Trophoblast cell (in vitro differentiated cells and primary cell): ENCODE measurements around the gene PEX10.

Experiments used
- DNase-seq, 2 donors: peaks; one replicate each; pipeline ENCODE4 v3.0.0-alpha.2; 2016
- H2AFZ ChIP-seq: 2 replicates; pipeline ENCODE4 v1.6.1; 2013; ENCODE audit warnings: low read length, moderate library complexity, mild to moderate bottlenecking; ENCODE audit not compliant: insufficient read depth, poor library complexity
- H2AK5ac ChIP-seq: 2 replicates; pipeline ENCODE4 v1.6.1; 2013; ENCODE audit warnings: mild to moderate bottlenecking, low read length
- H2BK120ac ChIP-seq: 2 replicates; pipeline ENCODE4 v1.6.1; 2013; ENCODE audit warnings: low read length, mild to moderate bottlenecking, moderate library complexity; ENCODE audit not compliant: insufficient read depth, poor library complexity
- H2BK12ac ChIP-seq: 2 replicates; pipeline ENCODE4 v1.6.1; 2013; ENCODE audit warnings: mild to moderate bottlenecking, low read length, moderate library complexity
- H2BK5ac ChIP-seq: 2 replicates; pipeline ENCODE4 v1.6.1; 2013; ENCODE audit warnings: low read length, low read depth, moderate library complexity, mild to moderate bottlenecking; ENCODE audit not compliant: poor library complexity
- H3K14ac ChIP-seq: 2 replicates; pipeline ENCODE4 v1.6.1; 2013; ENCODE audit warnings: mild to moderate bottlenecking, low read length
- H3K18ac ChIP-seq: 2 replicates; pipeline ENCODE4 v1.6.1; 2013; ENCODE audit warnings: mild to moderate bottlenecking, low read length
- H3K23ac ChIP-seq: 2 replicates; pipeline ENCODE4 v1.6.1; 2013; ENCODE audit warnings: low read length
- H3K27ac ChIP-seq: 2 replicates; pipeline ENCODE4 v1.5.1; 2013; ENCODE audit warnings: low read depth, mild to moderate bottlenecking, inconsistent platforms, low read length, moderate library complexity
- H3K27me3 ChIP-seq: 2 replicates; pipeline ENCODE4 v1.6.1; 2013; ENCODE audit warnings: inconsistent platforms, mild to moderate bottlenecking, low read length, moderate library complexity; ENCODE audit not compliant: insufficient read depth
- H3K36me3 ChIP-seq, 2 experiments: 1 replicate in 1 of 2; 2 replicates in 1 of 2; pipeline ENCODE4 v1.6.1; 2013; ENCODE audit warnings: low read length in 2 of 2, mild to moderate bottlenecking in 2 of 2, moderate library complexity in 1 of 2; ENCODE audit not compliant: insufficient read depth in 2 of 2, control insufficient read depth in 1 of 2
- H3K4ac ChIP-seq: 2 replicates; pipeline ENCODE4 v1.6.1; 2013; ENCODE audit warnings: low read depth, mild to moderate bottlenecking, low read length, moderate library complexity
- H3K4me1 ChIP-seq, 2 experiments: 1 replicate in 1 of 2; 2 replicates in 1 of 2; pipeline ENCODE4 v1.6.1; 2013; ENCODE audit warnings: low read length in 2 of 2, mild to moderate bottlenecking in 2 of 2, moderate library complexity in 1 of 2; ENCODE audit not compliant: insufficient read depth in 2 of 2, control insufficient read depth in 1 of 2
- H3K4me2 ChIP-seq: 2 replicates; pipeline ENCODE4 v1.6.1; 2013; ENCODE audit warnings: inconsistent platforms, mild to moderate bottlenecking, low read length, moderate library complexity
- H3K4me3 ChIP-seq: 2 replicates; pipeline ENCODE4 v1.5.1; 2013; ENCODE audit warnings: mild to moderate bottlenecking, low read depth, low read length, inconsistent platforms
- H3K79me1 ChIP-seq: one replicate; pipeline ENCODE4 v1.6.1; 2013; ENCODE audit warnings: low read length
- H3K79me2 ChIP-seq: 2 replicates; pipeline ENCODE4 v1.6.1; 2013; ENCODE audit warnings: low read length, mild to moderate bottlenecking; ENCODE audit not compliant: control insufficient read depth, insufficient read depth, poor library complexity
- H3K9ac ChIP-seq: 2 replicates; pipeline ENCODE4 v1.6.1; 2013; ENCODE audit warnings: mild to moderate bottlenecking, low read length
- H3K9me3 ChIP-seq: 2 replicates; pipeline ENCODE4 v1.6.1; 2013; ENCODE audit warnings: low read depth, mild to moderate bottlenecking, control low read depth, inconsistent platforms, low read length; ENCODE audit not compliant: insufficient read depth
- H4K12ac ChIP-seq: 2 replicates; pipeline ENCODE4 v1.6.1; 2013; ENCODE audit warnings: low read depth, mild to moderate bottlenecking, low read length, moderate library complexity
- H4K8ac ChIP-seq: 2 replicates; pipeline ENCODE4 v1.6.1; 2013; ENCODE audit warnings: low read depth, mild to moderate bottlenecking, low read length, moderate library complexity
- H4K91ac ChIP-seq: one replicate; pipeline ENCODE4 v1.6.1; 2013; ENCODE audit warnings: low read depth, mild to moderate bottlenecking, low read length, moderate library complexity
- WGBS: extraction: QIAGEN DNeasy Blood & Tissue Kit; methylation state at CpG from one replicate; pipeline ENCODE4 v1.1.7; 2013; ENCODE audit warnings: missing lambda C conversion rate; ENCODE audit not compliant: insufficient read length, insufficient coverage; ENCODE audit errors: extremely low coverage; 5-methylcytosine and 5-hydroxymethylcytosine counted together

The PEX10 gene

GRCh38 chr1:2389644-2390043, 22.7 kb downstream of the PEX10 start:
- Histone ChIP-seq H3K23ac (no peak overlapping the region), H3K9ac (no peak overlapping the region), H3K9me3 (no peaks in the 10 kb centered on the region), H3K4ac (no peak overlapping the region), H3K27me3 (no peaks in the 10 kb centered on the region), H3K4me3 (no peak overlapping the region), H3K4me2 (no peak overlapping the region), H4K91ac (no peak overlapping the region), H3K27ac (no peak overlapping the region), H3K79me2 (peaks cover 17% of the 10 kb centered on the region), H3K79me1 (peaks cover 8% of the 10 kb centered on the region), H2AK5ac (no peak overlapping the region), H2BK120ac (no peak overlapping the region), H3K36me3 (peaks cover 16 to 30% of the 10 kb centered on the region in 2 experiments), H2BK5ac (no peak overlapping the region), H4K12ac (no peak overlapping the region), H4K8ac (no peak overlapping the region), H3K18ac (no peak overlapping the region), H2AFZ (no peak overlapping the region), H3K4me1 (peaks cover 5 to 11% of the 10 kb centered on the region in 2 experiments), H3K14ac (no peak overlapping the region), H2BK12ac (no peak overlapping the region)
- no peak for DNase-seq
- WGBS: no CpG with 5 or more reads among the region's 7 CpGs

DNA sequence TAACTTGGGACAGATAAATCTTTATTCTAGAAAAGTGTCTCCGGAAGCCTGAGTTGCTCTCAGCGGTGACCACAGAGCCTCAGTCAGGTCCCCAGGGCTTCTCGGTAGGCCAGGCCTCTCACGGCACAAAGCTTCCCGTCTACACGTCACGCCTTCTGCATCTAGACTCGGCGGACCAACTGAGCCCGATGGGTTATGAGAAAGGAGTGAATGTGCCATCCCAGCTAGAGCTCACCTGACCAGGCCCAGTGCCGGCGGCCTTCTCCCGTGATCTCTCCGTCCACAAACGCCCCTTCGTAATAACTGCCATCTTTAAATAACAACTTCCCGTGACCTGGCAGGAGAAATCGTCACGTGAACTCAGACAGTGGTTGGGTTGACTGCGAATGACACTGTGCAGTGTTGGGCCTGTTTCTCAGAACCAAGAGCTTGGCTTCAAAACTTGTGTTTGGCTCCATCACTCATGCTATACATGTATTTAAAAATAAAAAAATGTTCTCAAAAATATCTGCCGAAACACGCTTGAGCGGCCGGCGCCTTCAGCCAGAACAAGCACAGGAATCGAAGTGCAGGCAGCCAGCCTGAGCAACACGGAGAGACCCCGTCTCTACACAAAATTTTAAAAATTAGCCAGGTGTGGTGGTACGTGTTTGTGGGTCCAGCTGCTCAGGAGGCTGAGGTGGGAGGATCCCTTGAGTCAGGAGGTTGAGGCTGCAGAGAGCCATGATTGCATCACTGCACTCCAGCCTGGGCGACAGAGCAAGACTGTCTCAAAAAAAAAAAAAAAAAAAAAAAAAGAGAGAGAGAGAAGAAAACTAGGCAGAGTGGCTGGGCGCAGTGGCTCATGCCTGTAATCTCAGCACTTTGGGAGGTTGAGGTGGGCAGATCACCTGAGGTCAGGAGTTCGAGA, 24.1 kb downstream of the PEX10 start:
- H3K9ac ChIP-seq: no peak overlapping the region
- H3K4me1 ChIP-seq: peaks cover 5 to 11% of the 10 kb centered on the region in 2 experiments
- WGBS: no CpG with 5 or more reads among the region's 32 CpGs
- H3K23ac ChIP-seq: no peak overlapping the region
- H2AFZ ChIP-seq: no peak overlapping the region
- peaks cover 8% of the 10 kb centered on the region for H3K79me1 ChIP-seq
- H4K12ac ChIP-seq: no peak overlapping the region
- no peak overlapping the region for H3K14ac ChIP-seq
- H3K27ac ChIP-seq: no peak overlapping the region
- H4K91ac ChIP-seq: no peak overlapping the region
- no peak overlapping the region for H2BK5ac ChIP-seq
- H2BK120ac ChIP-seq: no peak overlapping the region
- H2BK12ac ChIP-seq: no peak overlapping the region
- peaks cover 5 to 16% of the 10 kb centered on the region in 2 experiments for H3K36me3 ChIP-seq
- no peak overlapping the region for H3K4ac ChIP-seq
- H3K18ac ChIP-seq: no peak overlapping the region
- no peak overlapping the region for H4K8ac ChIP-seq
- DNase-seq: no peak
- H3K9me3 ChIP-seq: no peaks in the 10 kb centered on the region
- H2AK5ac ChIP-seq: no peak overlapping the region
- H3K4me2 ChIP-seq: no peak overlapping the region
- no peaks in the 10 kb centered on the region for H3K27me3 ChIP-seq
- peaks cover 17% of the 10 kb centered on the region for H3K79me2 ChIP-seq
- no peak overlapping the region for H3K4me3 ChIP-seq

- H3K4me3 ChIP-seq: no peak overlapping the region
- H4K12ac ChIP-seq: no peak overlapping the region
- no peak for DNase-seq
- no peak overlapping the region for H3K18ac ChIP-seq
- no peak overlapping the region for H2BK5ac ChIP-seq
- H3K9me3 ChIP-seq: no peaks in the 10 kb centered on the region
- no peak overlapping the region for H3K23ac ChIP-seq
- no peak overlapping the region for H3K27ac ChIP-seq
- H2AFZ ChIP-seq: no peak overlapping the region
- WGBS: no CpG with 5 or more reads among the region's 30 CpGs
- no peaks in the 10 kb centered on the region for H3K27me3 ChIP-seq
- no peak overlapping the region for H4K8ac ChIP-seq
- H3K79me1 ChIP-seq: peaks cover 7% of the 10 kb centered on the region
- peaks cover 4 to 10% of the 10 kb centered on the region in 2 experiments for H3K36me3 ChIP-seq
- H2AK5ac ChIP-seq: no peak overlapping the region
- H3K4ac ChIP-seq: no peak overlapping the region
- no peak overlapping the region for H3K9ac ChIP-seq
- H3K14ac ChIP-seq: no peak overlapping the region
- no peak overlapping the region for H2BK12ac ChIP-seq
- peaks cover 0 to 2% of the 10 kb centered on the region in 2 experiments for H3K4me1 ChIP-seq
- H3K79me2 ChIP-seq: peaks cover 6% of the 10 kb centered on the region
- H3K4me2 ChIP-seq: no peak overlapping the region
- no peak overlapping the region for H2BK120ac ChIP-seq
- H4K91ac ChIP-seq: no peak overlapping the region
These were observed 25.4 kb downstream of the PEX10 start for GRCh38 chr1:2386636-2387611.

DNA sequence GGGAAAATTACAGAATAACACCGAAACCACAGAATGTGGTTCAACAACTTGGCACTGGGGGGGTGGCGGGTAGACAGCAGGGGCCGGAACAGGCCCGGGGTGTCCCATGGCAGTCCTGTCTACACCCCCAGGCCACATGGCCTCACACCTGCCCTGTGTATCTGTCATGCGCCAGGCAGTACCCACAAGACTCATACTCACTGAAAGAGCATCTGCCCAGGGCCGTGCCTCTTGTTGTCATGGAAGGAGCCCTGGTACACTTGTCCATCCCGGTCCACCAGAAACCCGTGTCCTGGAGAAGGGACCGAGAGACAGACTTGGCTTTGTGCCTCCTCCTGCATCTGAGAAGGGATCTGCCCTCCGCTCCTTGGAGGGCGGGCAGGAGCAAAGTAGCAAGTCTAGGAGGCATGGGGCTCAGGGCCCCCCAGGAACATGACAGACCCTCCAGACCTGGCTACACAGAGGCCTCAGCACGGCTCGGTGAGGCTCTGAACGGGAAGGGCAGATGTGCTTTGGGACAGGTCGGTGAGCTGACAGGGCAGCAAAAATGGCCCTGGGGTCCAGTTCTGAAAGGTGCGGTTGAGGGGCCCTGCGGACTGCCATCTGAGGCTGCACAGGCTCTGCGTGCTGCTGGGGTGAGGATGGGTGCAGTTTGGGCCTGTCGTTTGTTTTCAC, 26.6 kb downstream of the PEX10 start:
- Histone ChIP-seq H2BK120ac (no peak overlapping the region), H3K9ac (no peak overlapping the region), H3K36me3 (peaks cover 4 to 10% of the 10 kb centered on the region in 2 experiments), H3K4me1 (peaks cover 0 to 2% of the 10 kb centered on the region in 2 experiments), H2AK5ac (no peak overlapping the region), H3K23ac (no peak overlapping the region), H3K27ac (no peak overlapping the region), H3K4me2 (no peak overlapping the region), H3K4ac (no peak overlapping the region), H2BK12ac (no peak overlapping the region), H3K18ac (no peak overlapping the region), H4K8ac (no peak overlapping the region), H2AFZ (no peak overlapping the region), H3K14ac (no peak overlapping the region), H3K9me3 (no peaks in the 10 kb centered on the region), H3K27me3 (no peaks in the 10 kb centered on the region), H3K4me3 (no peak overlapping the region), H4K91ac (no peak overlapping the region), H2BK5ac (no peak overlapping the region), H3K79me1 (no peaks in the 10 kb centered on the region), H4K12ac (no peak overlapping the region), H3K79me2 (no peaks in the 10 kb centered on the region)
- no peak for DNase-seq
- no CpG with 5 or more reads among the region's 19 CpGs for WGBS
